ENCODE data around the gene ABHD13. TPM values are rescaled to one million over a fixed set of nuclear protein-coding genes. Genes with fewer than 3 reads are reported as not detected.

ABHD13 gene
- total and polyA plus RNA-seq, 2 experiments from 2014 or later, result 5.4 to 10.4 TPM

DNA sequence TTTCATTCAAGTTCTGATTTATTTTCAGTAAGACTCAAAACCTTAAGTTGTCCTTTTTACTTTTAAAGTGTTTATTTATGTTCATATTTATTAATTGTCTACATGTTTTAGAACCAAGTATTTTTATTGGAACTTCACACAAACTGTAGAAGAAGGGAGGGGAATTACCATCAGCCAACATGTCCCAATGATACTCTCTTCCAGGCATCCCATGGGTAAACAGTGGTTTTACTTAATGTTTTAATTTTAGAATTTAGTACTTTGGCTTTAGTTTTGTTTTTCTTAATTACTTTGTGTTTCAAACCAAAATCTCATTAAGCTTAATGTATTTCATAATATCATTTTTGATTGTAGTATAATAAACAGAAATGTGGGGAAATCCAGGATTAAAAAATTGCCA is 56.5 kb downstream of the ABHD13 start (continued):
- TF ChIP-seq EZH2 (IDR thresholded peaks at IDR 0.05; ENCODE audit: low read depth, unreplicated experiment) (no peak), JUNB (IDR thresholded peaks at IDR 0.05; ENCODE audit: unreplicated experiment) (no peak)

DNA sequence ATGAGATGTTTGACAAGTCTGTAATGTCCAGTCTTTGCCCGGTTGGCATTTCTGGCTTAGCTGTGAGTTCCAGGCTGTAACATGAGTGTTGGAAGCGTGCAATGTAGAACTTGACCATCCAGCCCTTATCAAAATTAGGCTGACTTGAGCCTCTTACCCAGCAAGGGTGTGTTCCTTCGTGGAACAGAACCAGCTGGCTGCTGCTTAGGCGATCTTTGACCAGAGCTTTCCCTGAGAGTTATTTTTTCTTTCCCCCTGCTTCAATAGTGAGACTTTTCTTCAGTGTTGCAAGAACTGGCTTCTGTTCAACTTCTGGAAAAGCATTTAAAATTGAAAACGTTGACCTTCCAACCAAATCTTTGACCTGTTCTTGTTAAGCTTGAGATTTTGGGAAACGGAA is 57.9 kb downstream of the ABHD13 start:
- Mint-ChIP-seq H3K9me3 (no peaks in the 10 kb centered on the region), H3K4me3 (no peak overlapping the region), H3K36me3 (ENCODE audit: low read depth) (no peaks in the 10 kb centered on the region; the same call in 2 of the 3 replicates), H3K4me1 (peaks cover 11% of the 10 kb centered on the region), H3K27ac (no peak overlapping the region), H3K27me3 (ENCODE audit: insufficient read depth, low read depth, poor library complexity) (no peaks in the 10 kb centered on the region)
- ATAC-seq (no peak), DNase-seq (ENCODE audit: low spot score) (no peak)
- H3K36me3 ChIP-seq (ENCODE audit: insufficient read depth), result no peaks in the 10 kb centered on the region
- H3F3A ChIP-seq (replicated peaks; ENCODE audit: low read depth), result no peaks in the 10 kb centered on the region
- H4K20me1 ChIP-seq (replicated peaks; ENCODE audit: insufficient read depth), result no peaks in the 10 kb centered on the region
- no peaks in the 10 kb centered on the region for H3K79me2 ChIP-seq (replicated peaks; ENCODE audit: insufficient read depth)
- no peak overlapping the region for H3K4me2 ChIP-seq
- peaks cover 5% of the 10 kb centered on the region; the same call in 1 of the 2 replicates for H3K9me2 ChIP-seq (ENCODE audit: insufficient read depth)
- no peak overlapping the region for H3K27ac ChIP-seq (ENCODE audit: low read depth)
- H3K4me3 ChIP-seq, result no peak overlapping the region
- H3K27me3 ChIP-seq (ENCODE audit: insufficient read depth), result no peaks in the 10 kb centered on the region
- TF ChIP-seq STAT1 (IDR thresholded peaks at IDR 0.05; ENCODE audit: unreplicated experiment), result no peak
- TF ChIP-seq, protein P1, sequence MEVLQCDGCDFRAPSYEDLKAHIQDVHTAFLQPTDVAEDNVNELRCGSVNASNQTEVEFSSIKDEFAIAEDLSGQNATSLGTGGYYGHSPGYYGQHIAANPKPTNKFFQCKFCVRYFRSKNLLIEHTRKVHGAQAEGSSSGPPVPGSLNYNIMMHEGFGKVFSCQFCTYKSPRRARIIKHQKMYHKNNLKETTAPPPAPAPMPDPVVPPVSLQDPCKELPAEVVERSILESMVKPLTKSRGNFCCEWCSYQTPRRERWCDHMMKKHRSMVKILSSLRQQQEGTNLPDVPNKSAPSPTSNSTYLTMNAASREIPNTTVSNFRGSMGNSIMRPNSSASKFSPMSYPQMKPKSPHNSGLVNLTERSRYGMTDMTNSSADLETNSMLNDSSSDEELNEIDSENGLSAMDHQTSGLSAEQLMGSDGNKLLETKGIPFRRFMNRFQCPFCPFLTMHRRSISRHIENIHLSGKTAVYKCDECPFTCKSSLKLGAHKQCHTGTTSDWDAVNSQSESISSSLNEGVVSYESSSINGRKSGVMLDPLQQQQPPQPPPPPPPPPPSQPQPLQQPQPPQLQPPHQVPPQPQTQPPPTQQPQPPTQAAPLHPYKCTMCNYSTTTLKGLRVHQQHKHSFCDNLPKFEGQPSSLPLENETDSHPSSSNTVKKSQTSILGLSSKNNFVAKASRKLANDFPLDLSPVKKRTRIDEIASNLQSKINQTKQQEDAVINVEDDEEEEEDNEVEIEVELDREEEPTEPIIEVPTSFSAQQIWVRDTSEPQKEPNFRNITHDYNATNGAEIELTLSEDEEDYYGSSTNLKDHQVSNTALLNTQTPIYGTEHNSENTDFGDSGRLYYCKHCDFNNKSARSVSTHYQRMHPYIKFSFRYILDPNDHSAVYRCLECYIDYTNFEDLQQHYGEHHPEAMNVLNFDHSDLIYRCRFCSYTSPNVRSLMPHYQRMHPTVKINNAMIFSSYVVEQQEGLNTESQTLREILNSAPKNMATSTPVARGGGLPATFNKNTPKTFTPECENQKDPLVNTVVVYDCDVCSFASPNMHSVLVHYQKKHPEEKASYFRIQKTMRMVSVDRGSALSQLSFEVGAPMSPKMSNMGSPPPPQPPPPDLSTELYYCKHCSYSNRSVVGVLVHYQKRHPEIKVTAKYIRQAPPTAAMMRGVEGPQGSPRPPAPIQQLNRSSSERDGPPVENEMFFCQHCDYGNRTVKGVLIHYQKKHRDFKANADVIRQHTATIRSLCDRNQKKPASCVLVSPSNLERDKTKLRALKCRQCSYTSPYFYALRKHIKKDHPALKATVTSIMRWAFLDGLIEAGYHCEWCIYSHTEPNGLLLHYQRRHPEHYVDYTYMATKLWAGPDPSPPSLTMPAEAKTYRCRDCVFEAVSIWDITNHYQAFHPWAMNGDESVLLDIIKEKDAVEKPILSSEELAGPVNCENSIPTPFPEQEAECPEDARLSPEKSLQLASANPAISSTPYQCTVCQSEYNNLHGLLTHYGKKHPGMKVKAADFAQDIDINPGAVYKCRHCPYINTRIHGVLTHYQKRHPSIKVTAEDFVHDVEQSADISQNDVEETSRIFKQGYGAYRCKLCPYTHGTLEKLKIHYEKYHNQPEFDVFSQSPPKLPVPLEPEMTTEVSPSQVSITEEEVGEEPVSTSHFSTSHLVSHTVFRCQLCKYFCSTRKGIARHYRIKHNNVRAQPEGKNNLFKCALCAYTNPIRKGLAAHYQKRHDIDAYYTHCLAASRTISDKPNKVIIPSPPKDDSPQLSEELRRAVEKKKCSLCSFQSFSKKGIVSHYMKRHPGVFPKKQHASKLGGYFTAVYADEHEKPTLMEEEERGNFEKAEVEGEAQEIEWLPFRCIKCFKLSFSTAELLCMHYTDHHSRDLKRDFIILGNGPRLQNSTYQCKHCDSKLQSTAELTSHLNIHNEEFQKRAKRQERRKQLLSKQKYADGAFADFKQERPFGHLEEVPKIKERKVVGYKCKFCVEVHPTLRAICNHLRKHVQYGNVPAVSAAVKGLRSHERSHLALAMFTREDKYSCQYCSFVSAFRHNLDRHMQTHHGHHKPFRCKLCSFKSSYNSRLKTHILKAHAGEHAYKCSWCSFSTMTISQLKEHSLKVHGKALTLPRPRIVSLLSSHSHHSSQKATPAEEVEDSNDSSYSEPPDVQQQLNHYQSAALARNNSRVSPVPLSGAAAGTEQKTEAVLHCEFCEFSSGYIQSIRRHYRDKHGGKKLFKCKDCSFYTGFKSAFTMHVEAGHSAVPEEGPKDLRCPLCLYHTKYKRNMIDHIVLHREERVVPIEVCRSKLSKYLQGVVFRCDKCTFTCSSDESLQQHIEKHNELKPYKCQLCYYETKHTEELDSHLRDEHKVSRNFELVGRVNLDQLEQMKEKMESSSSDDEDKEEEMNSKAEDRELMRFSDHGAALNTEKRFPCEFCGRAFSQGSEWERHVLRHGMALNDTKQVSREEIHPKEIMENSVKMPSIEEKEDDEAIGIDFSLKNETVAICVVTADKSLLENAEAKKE (CRISPR knock-in tag; IDR thresholded peaks at IDR 0.05), result no peak
- no peak for TF ChIP-seq JUNB (IDR thresholded peaks at IDR 0.05; ENCODE audit: unreplicated experiment)
- TF ChIP-seq ZNF331 (CRISPR knock-in tag; IDR thresholded peaks at IDR 0.05; ENCODE audit: low read depth), result no peak
- no peak for TF ChIP-seq EZH2phosphoT487 (IDR thresholded peaks at IDR 0.05; ENCODE audit: unreplicated experiment)
- TF ChIP-seq, protein P2, sequence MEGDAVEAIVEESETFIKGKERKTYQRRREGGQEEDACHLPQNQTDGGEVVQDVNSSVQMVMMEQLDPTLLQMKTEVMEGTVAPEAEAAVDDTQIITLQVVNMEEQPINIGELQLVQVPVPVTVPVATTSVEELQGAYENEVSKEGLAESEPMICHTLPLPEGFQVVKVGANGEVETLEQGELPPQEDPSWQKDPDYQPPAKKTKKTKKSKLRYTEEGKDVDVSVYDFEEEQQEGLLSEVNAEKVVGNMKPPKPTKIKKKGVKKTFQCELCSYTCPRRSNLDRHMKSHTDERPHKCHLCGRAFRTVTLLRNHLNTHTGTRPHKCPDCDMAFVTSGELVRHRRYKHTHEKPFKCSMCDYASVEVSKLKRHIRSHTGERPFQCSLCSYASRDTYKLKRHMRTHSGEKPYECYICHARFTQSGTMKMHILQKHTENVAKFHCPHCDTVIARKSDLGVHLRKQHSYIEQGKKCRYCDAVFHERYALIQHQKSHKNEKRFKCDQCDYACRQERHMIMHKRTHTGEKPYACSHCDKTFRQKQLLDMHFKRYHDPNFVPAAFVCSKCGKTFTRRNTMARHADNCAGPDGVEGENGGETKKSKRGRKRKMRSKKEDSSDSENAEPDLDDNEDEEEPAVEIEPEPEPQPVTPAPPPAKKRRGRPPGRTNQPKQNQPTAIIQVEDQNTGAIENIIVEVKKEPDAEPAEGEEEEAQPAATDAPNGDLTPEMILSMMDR (conservative IDR thresholded peaks at IDR 0.05; ENCODE audit: low read depth in 2 of 2), result no peak
- TF ChIP-seq EZH2 (IDR thresholded peaks at IDR 0.05; ENCODE audit: low read depth, unreplicated experiment), result no peak
- TF ChIP-seq, protein P3, sequence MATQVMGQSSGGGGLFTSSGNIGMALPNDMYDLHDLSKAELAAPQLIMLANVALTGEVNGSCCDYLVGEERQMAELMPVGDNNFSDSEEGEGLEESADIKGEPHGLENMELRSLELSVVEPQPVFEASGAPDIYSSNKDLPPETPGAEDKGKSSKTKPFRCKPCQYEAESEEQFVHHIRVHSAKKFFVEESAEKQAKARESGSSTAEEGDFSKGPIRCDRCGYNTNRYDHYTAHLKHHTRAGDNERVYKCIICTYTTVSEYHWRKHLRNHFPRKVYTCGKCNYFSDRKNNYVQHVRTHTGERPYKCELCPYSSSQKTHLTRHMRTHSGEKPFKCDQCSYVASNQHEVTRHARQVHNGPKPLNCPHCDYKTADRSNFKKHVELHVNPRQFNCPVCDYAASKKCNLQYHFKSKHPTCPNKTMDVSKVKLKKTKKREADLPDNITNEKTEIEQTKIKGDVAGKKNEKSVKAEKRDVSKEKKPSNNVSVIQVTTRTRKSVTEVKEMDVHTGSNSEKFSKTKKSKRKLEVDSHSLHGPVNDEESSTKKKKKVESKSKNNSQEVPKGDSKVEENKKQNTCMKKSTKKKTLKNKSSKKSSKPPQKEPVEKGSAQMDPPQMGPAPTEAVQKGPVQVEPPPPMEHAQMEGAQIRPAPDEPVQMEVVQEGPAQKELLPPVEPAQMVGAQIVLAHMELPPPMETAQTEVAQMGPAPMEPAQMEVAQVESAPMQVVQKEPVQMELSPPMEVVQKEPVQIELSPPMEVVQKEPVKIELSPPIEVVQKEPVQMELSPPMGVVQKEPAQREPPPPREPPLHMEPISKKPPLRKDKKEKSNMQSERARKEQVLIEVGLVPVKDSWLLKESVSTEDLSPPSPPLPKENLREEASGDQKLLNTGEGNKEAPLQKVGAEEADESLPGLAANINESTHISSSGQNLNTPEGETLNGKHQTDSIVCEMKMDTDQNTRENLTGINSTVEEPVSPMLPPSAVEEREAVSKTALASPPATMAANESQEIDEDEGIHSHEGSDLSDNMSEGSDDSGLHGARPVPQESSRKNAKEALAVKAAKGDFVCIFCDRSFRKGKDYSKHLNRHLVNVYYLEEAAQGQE (IDR thresholded peaks at IDR 0.05; ENCODE audit: unreplicated experiment), result no peak
- TF ChIP-seq POLR2AphosphoS5 (IDR thresholded peaks at IDR 0.05; ENCODE audit: low read depth), result no peak
- TF ChIP-seq NANOG (IDR thresholded peaks at IDR 0.05; ENCODE audit: borderline replicate concordance), result no peak
- TF ChIP-seq CREB1 (CRISPR knock-in tag; IDR thresholded peaks at IDR 0.05; ENCODE audit: low read depth), result no peak
- H3K4me1 ChIP-seq (ENCODE audit: insufficient read depth), result peaks cover 4% of the 10 kb centered on the region; the same call in 1 of the 2 replicates
- H2AFZ ChIP-seq, result no peak overlapping the region
